HG03558 (cell line): ENCODE results near the gene CSMD2.
A peak's percentile ranks its signal among the peaks of the same experiment; 100 is the strongest.

Source experiments
- ATAC-seq: cut with Tn5 transposase; IDR thresholded peaks from one replicate; pipeline ENCODE4 v1.9.1; 2021; ENCODE audit warnings: moderate number of reproducible peaks; ENCODE audit not compliant: unreplicated experiment; ENCODE audit errors: extremely low read depth

The CSMD2 gene

GRCh38 chr1:33501774-33502173, 663.3 kb downstream of the CSMD2 start:
- ATAC-seq = no peak

- no peak for ATAC-seq
These were observed 663.7 kb downstream of the CSMD2 start for GRCh38 chr1:33501309-33501708.

- ATAC-seq = no peak
These were observed 664.5 kb downstream of the CSMD2 start for GRCh38 chr1:33500547-33500946.

DNA sequence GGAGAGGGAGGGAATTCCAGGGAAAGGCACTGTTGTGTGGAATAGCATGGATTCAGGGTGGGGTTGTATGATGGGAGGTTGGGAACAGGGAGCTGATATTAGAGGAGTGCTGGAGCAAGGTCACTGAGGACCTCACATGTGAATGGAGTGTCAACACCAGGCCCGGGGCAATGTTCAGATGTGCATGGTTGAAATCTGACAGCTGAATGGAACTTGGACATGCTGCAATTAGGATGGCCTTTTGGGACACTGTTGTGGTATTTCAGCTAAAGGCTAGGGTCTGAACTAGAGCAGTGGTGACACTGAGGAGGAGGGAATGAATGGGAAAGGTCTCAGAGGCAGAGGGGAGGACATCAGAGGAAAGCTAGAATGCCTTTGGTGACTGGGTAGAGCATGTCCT, 667.6 kb downstream of the CSMD2 start:
- ATAC-seq = no peak

DNA sequence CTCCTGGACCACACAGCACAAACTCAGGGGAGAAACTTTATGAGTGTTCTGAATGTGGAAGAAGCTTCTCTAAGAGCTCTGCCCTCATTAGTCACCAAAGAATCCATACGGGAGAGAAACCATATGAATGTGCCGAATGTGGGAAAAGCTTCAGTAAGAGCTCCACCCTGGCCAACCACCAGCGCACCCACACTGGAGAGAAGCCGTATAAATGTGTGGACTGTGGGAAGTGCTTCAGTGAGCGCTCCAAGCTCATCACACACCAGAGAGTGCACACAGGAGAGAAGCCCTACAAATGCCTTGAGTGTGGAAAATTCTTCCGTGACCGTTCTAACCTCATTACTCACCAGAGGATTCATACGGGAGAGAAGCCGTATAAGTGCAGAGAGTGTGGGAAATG, 670.1 kb downstream of the CSMD2 start:
- ATAC-seq = no peak

DNA sequence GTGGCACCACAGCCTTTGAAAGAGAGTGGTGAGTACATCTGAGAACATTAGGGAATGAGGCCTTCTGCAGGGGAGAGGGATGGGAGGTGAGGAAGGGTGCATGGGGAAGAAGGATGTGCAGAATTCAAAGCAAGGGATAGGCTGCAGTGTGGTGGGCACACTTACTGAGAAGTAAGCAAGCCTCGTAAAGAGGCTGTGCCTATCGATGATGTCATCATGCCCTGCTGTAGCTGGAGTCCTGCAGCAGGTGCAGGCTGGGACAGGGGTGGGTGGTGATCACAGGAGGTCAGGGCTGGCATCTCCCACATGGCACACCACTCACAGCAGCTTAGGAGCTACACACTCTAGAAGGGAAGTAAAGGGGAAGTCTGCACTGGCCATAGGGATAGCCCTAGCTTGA, 676.4 kb downstream of the CSMD2 start:
- ATAC-seq = no peak

- no peak for ATAC-seq
These were observed 682.6 kb downstream of the CSMD2 start for GRCh38 chr1:33482412-33482811.

DNA sequence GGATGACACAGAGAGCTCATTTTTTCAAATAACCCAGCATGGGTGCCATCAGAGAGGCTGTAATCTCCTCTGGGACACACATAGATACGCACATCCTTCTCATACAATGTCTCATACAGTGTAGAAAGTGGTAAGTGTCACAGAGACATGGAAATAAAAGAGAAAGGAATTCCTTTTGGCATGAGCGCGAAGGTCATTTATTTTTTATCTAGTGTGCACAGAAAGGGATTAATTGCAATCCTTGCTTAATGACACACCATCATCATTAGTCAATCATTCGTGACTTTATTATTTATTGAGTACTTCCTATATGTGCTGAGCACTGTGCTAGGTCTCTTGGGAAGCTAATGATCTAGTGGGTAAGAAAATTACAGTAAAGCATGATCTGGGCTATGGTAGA, 687.6 kb downstream of the CSMD2 start:
- no peak for ATAC-seq

GRCh38 chr1:33473900-33474299, 691.1 kb downstream of the CSMD2 start:
- no peak for ATAC-seq

- ATAC-seq = peak; percentile 64
These were observed 692.6 kb downstream of the CSMD2 start, which contains the start of gene ZSCAN20 for GRCh38 chr1:33472269-33472980. Gene ZSCAN20, plus strand, starts transcription at chr1:33472645. Its CDS starts 6,644 bp downstream, at chr1:33479289.

GRCh38 chr1:33471416-33471815, 693.6 kb downstream of the CSMD2 start:
- no peak for ATAC-seq

DNA sequence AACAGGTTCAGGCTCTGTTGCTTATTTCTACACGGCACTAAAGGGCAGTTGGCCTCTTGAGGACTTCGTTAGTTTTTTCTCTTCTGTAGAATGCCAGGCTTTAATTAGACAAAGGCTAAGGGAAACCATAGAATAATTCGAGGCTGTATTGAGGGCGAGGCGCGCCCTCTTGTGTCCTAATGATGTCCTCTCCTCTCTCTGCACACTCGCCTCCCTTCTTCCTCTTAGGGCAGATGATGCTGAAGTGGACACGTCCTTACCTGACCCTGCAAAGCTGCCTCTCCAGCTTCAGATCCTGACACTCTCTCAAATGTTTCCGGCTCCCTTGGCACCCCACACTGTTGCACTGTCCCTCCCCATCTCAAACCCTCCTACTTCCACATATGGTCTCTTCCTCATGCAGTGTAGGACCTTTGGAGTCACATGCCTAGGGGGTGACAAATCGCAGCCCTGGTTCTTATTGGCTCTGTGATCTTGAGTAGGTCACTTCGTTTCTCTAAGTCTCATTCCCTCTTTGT, 694.5 kb downstream of the CSMD2 start:
- no peak for ATAC-seq

GRCh38 chr1:33469691-33470090, 695.3 kb downstream of the CSMD2 start:
- no peak for ATAC-seq

DNA sequence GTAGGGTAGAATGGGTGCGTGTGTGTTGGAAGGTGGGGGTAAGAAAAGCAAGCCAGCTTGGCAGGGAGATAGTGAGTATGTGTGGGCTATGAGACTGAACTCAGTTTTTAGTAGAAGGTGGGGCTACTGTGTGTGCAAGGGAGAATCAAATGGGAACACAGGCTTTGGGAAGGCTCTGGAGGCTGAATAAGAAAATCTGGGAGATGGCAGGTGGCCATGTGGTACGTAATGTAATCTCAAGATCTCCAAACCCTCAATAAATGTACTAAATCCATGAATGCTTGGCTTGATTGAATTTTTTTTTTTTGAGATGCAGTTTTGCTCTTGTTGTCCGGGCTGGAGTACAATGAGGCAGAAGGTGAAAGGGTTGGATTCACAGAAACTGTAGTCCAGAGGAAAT, 696.1 kb downstream of the CSMD2 start:
- ATAC-seq = no peak

- ATAC-seq = no peak
These were observed 696.5 kb downstream of the CSMD2 start for GRCh38 chr1:33468531-33468930.

DNA sequence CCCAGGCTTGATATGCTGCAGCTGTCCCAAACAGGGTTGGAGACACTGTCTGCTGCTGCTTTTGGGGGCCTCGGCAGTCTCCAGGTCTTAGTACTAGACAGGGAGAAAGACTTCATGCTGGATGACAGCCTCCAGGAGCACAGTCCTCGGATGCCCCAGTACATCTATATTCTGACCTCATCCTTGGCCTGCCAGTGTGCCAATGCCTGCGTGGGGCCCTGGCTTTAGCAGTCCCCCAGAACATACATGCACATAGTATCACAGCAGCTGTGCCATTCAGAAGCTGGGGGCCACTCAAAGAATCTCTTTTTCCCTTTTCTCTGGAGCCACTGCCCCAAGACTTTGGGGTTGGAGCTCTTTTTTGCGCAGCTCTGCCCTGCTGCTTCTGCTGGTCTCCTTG, 697.0 kb downstream of the CSMD2 start:
- ATAC-seq = no peak

GRCh38 chr1:33466159-33466558, 698.9 kb downstream of the CSMD2 start:
- no peak for ATAC-seq

GRCh38 chr1:33465316-33465715, 699.7 kb downstream of the CSMD2 start:
- no peak for ATAC-seq

GRCh38 chr1:33464552-33464951, 700.5 kb downstream of the CSMD2 start:
- no peak for ATAC-seq
